ENCODE data around the gene LDHD. TPM values are rescaled to one million over a fixed set of nuclear protein-coding genes. Genes with fewer than 3 reads are reported as not detected.

LDHD gene
- total and polyA plus RNA-seq, 2 experiments from 2014 or later = 12.7 to 21.9 TPM

DNA sequence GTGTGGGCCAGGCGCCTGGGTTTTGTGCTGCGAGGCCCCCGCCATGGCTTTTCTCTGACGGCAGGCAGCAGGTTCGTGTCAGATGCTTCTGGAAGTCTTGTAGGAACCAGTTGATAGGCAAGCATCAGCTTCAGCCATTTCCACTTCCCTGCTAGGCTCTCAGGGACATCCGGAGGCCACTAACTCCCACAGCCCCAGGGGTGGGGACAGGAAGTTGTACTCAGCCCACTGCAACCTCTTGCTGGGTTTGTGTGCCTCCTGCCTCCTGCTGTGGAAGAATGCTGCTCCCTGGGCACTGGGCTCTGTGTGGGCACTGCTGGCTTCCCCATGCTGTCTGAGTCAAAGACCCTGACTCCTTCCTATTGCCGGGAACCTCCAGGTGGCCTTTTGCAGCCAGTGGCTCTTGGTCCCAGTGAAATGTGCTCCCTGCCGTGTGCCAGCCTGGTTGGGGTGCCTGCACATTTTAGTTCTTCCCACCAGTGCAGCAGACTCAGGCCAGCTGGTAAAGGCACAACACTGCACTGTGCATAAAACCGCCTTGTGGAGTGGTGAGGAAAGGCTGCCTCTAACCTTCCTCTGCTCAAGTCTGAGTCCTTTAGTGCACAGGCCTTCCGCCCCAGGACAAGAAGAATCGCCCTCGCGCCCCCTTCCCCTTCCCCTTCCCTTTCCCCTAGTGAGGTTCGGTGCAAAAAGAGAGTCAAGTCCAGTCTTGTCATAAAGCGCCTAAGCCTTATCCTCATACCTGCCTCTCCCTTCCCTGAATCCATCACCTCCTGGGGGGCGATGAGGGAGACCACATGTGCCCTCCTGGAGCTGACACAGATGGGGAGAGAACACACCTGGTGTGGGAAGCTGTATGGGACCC, 16.6 kb downstream of the LDHD start:
- no peak for DNase-seq (ENCODE audit: low spot score)
- Histone ChIP-seq H3K79me2 (peaks cover 39% of the 10 kb centered on the region), H2AFZ (no peak overlapping the region), H3K27me3 (no peaks in the 10 kb centered on the region), H3K36me3 (replicated peaks; ENCODE audit: insufficient read depth, low read depth) (no peaks in the 10 kb centered on the region), H3K4me2 (no peak overlapping the region), H4K20me1 (ENCODE audit: insufficient read depth, poor library complexity, severe bottlenecking) (peaks cover 11% of the 10 kb centered on the region), H3K4me3 (no peak overlapping the region), H3K9me2 (replicated peaks; ENCODE audit: insufficient read depth) (no peaks in the 10 kb centered on the region), H3K27ac (no peak overlapping the region), H3K4me1 (ENCODE audit: insufficient read depth) (peaks cover 5% of the 10 kb centered on the region), H3K9me3 (ENCODE audit: low read depth) (no peaks in the 10 kb centered on the region)
- WGBS (ENCODE audit: low lambda C conversion rate, missing lambda C conversion rate) = 81% methylated on average over 14 of the region's 16 CpGs
- no peak for TF ChIP-seq EZH2 (IDR thresholded peaks at IDR 0.05; ENCODE audit: borderline replicate concordance)
- TF ChIP-seq, protein P1, sequence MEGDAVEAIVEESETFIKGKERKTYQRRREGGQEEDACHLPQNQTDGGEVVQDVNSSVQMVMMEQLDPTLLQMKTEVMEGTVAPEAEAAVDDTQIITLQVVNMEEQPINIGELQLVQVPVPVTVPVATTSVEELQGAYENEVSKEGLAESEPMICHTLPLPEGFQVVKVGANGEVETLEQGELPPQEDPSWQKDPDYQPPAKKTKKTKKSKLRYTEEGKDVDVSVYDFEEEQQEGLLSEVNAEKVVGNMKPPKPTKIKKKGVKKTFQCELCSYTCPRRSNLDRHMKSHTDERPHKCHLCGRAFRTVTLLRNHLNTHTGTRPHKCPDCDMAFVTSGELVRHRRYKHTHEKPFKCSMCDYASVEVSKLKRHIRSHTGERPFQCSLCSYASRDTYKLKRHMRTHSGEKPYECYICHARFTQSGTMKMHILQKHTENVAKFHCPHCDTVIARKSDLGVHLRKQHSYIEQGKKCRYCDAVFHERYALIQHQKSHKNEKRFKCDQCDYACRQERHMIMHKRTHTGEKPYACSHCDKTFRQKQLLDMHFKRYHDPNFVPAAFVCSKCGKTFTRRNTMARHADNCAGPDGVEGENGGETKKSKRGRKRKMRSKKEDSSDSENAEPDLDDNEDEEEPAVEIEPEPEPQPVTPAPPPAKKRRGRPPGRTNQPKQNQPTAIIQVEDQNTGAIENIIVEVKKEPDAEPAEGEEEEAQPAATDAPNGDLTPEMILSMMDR (IDR thresholded peaks at IDR 0.05; ENCODE audit: poor library complexity) = no peak
- no peak for TF ChIP-seq EZH2phosphoT487 (IDR thresholded peaks at IDR 0.05; ENCODE audit: low read depth, severe bottlenecking, unreplicated experiment)

DNA sequence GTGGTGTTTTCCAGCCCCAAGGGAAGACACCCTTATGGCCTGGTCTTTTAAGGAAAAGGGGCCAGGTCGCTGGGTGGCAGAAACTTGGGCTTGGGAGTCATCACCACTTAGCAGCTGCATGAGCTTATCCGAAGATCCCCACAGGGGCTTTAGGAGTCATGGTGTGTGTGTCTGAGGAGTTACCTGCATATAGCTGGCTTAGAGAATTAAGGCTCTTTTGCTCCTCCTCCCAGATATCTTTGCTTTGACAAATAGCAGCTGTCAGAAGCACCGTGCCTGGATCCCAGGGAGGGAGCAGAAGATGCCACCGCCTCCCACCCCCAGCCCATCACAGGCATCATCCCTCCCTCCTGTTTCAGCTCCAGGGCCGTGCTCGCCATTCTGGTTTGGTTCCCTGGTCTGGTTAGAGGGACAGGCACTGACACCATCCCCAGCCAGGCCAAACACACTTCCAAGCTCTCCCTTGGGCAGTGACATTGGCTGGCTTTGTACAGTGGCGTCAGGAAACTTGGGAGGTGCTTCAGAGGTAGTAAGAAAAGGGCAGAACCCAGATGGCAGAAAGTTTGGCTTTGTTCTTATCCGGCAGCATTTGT, 17.4 kb downstream of the LDHD start:
- DNase-seq (ENCODE audit: low spot score) = no peak
- Histone ChIP-seq H3K4me2 (no peak overlapping the region), H2AFZ (no peak overlapping the region), H3K4me3 (no peak overlapping the region), H3K79me2 (peaks cover 38% of the 10 kb centered on the region), H3K27me3 (no peaks in the 10 kb centered on the region), H3K4me1 (ENCODE audit: insufficient read depth) (peaks cover 5% of the 10 kb centered on the region), H3K9me2 (replicated peaks; ENCODE audit: insufficient read depth) (no peaks in the 10 kb centered on the region), H3K36me3 (replicated peaks; ENCODE audit: insufficient read depth, low read depth) (no peaks in the 10 kb centered on the region), H3K9me3 (ENCODE audit: low read depth) (no peaks in the 10 kb centered on the region), H4K20me1 (ENCODE audit: insufficient read depth, poor library complexity, severe bottlenecking) (peaks cover 8% of the 10 kb centered on the region), H3K27ac (no peak overlapping the region)
- WGBS (ENCODE audit: low lambda C conversion rate, missing lambda C conversion rate) = 67% methylated on average over 8 of the region's 8 CpGs
- TF ChIP-seq EZH2phosphoT487 (IDR thresholded peaks at IDR 0.05; ENCODE audit: low read depth, severe bottlenecking, unreplicated experiment) = no peak
- no peak for TF ChIP-seq EZH2 (IDR thresholded peaks at IDR 0.05; ENCODE audit: borderline replicate concordance)
- TF ChIP-seq, protein P1 (IDR thresholded peaks at IDR 0.05; ENCODE audit: poor library complexity) = no peak

DNA sequence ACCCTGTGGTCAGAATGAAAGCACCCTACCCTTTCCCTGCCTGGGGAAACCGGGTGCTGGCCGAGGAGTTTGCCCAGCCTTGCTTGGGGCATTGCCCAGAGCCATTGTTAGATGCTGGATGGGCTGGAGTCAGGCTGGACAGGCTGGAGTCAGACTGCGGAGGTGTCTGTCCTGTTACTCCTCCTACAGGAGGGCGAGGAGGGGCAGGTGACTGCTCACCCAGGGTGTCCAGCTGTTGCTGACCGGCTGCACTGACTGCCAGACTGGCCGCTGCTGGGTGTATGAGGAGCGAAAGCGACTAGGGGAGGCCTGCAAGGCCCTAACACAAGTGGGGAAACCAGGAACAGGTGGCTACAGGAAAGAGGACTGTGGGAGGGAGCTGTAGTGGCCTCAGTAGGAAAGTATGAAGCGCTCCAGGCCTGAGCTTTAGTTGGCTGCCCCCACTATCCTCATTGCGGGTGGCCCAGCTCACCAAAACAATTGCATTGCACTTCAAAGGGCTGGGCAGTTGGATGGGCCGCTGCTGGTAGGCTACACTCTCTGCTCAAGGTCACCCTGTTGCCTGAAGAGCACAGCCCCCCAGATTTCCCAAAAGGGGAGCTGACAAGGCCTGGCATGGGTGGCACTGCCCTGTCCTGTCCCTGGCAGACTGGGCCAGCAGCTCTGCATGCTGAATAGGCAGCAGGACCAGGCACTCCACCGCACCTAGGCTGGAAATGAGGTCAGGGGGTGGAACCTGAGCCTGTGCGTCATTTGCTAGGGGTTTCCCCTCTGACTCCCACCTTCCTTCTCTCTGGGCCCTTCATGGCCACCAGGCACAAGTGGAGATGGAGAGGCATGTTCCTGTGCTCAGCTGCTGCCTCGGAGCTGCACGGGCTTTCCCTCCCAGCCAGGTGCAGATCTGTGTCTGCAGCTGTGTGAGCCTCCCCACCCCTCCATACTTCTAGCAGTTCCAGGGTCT, 18.4 kb downstream of the LDHD start:
- H3K36me3 ChIP-seq (replicated peaks; ENCODE audit: insufficient read depth, low read depth) = no peaks in the 10 kb centered on the region
- H2AFZ ChIP-seq = no peak overlapping the region
- peaks cover 10% of the 10 kb centered on the region for H4K20me1 ChIP-seq (ENCODE audit: insufficient read depth, poor library complexity, severe bottlenecking)
- no peak for DNase-seq (ENCODE audit: low spot score)
- 86% methylated on average over 15 of the region's 15 CpGs for WGBS (ENCODE audit: low lambda C conversion rate, missing lambda C conversion rate)
- no peaks in the 10 kb centered on the region for H3K9me3 ChIP-seq (ENCODE audit: low read depth)
- peaks cover 5% of the 10 kb centered on the region for H3K4me1 ChIP-seq (ENCODE audit: insufficient read depth)
- H3K9me2 ChIP-seq (replicated peaks; ENCODE audit: insufficient read depth) = no peaks in the 10 kb centered on the region
- H3K27me3 ChIP-seq = no peaks in the 10 kb centered on the region
- H3K79me2 ChIP-seq = peaks cover 36% of the 10 kb centered on the region
- no peak overlapping the region for H3K4me2 ChIP-seq
- H3K27ac ChIP-seq = no peak overlapping the region
- no peak for TF ChIP-seq EZH2phosphoT487 (IDR thresholded peaks at IDR 0.05; ENCODE audit: low read depth, severe bottlenecking, unreplicated experiment)
- no peak overlapping the region for H3K4me3 ChIP-seq

Data from hepatocyte (in vitro differentiated cells).